Measurements from ENCODE around the gene USP54.
A peak's percentile ranks its signal among the peaks of the same experiment; 100 is the strongest.
"Not testable (repeated sequence)": the region's sequence is repeated elsewhere in the genome, so short reads cannot be mapped to it uniquely, and the experiment has no call there.

Gene USP54

DNA sequence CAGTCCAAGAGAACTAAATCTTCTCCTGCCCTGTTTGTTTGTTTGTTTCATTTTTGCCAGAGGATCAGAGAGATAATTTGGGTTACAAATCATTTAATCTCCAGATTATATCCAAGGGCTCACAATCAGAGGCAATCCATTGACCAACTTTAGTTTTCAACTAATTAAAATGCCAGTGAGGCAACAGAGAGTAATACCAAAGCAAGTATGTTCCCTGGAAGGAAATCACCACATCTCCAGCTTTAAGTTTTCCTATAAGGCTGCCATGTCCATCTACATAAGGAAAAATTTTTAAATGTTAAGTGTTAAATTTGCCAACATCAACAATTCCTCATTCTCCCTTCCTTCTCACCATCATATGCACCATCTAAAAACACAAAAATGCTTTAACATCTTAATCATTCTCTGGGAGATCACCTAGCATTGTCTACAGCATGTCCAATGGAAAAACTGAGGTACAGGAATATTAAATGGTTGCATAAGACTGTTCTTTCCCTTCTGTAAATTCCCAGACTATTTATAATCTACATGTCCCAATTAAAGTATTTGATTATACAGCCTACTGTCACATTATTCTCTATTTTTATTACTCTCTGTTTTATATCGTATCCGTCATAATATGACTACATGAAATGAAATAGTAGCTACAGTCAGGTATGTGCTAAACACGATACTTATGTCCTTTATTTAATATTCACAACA lies 14.1 kb downstream of the USP54 start:
- peaks cover 14% of the 10 kb centered on the region for H3K4me1 Mint-ChIP-seq (ENCODE audit: low read depth)
- no peak overlapping the region for H3K27ac Mint-ChIP-seq
- no peaks in the 10 kb centered on the region for H3K36me3 Mint-ChIP-seq (ENCODE audit: low read depth)
- H3K4me3 Mint-ChIP-seq: no peak overlapping the region
- no peaks in the 10 kb centered on the region for H3K9me3 Mint-ChIP-seq
- intact Hi-C loops (cut with micrococcal nuclease): no loop called here
- H3K27me3 Mint-ChIP-seq: no peaks in the 10 kb centered on the region

DNA sequence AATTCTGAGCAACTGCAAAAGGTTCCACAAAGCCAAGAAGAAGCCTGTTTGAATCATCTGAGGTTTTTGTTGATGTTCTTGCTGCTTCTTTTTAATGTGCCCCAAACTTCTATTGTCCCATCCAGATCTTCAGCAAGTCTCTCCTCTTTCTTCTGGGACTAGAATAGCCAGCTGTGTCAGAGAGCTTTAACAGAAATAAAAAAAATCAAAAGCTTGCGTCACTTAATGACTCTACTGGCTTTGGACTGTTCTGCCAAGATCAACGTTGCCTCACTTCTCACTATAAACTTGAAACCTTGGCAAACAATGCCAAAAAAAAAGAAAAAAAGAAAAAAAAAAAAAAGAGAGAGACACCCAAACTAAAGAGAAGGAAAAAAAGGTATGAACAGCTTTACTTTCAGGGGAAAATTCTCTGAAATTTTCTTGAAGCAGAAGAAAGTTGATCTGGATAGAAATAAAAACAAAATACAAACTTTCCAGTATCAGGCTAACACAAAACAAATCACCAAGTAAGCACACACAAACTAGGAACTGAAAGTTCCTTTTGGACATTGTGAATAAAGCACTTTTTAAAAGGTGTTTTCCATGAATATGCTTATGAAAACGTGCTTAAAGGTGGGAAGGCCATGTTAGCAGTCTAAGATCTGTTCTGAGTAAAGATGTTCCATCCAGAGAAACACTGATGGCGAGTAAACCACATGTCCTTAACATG lies 14.8 kb downstream of the USP54 start:
- H3K4me3 Mint-ChIP-seq: no peak overlapping the region

DNA sequence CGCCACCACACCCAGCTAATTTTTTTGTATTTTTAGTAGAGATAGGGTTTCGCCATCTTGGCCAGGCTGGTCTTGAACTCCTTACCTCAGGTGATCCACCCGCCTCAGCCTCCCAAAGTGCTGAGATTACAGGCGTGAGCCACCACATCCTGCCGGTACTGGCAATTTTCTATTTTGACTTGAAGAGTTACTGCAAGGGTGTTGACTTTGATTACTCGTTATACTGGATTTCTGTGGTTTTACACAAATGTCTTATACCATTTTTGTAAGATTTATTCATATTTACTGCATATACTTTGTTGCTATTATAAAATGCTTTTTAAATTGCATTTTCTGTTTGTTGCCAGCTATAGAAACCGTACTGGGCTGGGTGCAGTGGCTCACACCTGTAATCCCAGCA lies 24.1 kb downstream of the USP54 start:
- H3K27ac Mint-ChIP-seq; intact Hi-C loops (cut with micrococcal nuclease); H3K4me1 Mint-ChIP-seq (ENCODE audit: low read depth); H3K27me3 Mint-ChIP-seq; H3K4me3 Mint-ChIP-seq; H3K36me3 Mint-ChIP-seq (ENCODE audit: low read depth); H3K9me3 Mint-ChIP-seq: not testable (repeated sequence)

More for the DNA sequence above, 14.8 kb downstream of the USP54 start:
- peak overlapping the region; percentile 71 for H3K27ac Mint-ChIP-seq
- intact Hi-C loops (cut with micrococcal nuclease): no loop called here
- no peaks in the 10 kb centered on the region for H3K9me3 Mint-ChIP-seq
- H3K4me1 Mint-ChIP-seq (ENCODE audit: low read depth): peaks cover 14% of the 10 kb centered on the region
- no peaks in the 10 kb centered on the region for H3K27me3 Mint-ChIP-seq
- no peaks in the 10 kb centered on the region for H3K36me3 Mint-ChIP-seq (ENCODE audit: low read depth)

GRCh38 chr10:73561192-73561591 lies 29.9 kb downstream of the USP54 start:
- no peaks in the 10 kb centered on the region for H3K9me3 Mint-ChIP-seq
- H3K27me3 Mint-ChIP-seq: no peaks in the 10 kb centered on the region
- H3K36me3 Mint-ChIP-seq (ENCODE audit: low read depth): no peaks in the 10 kb centered on the region
- no peaks in the 10 kb centered on the region for H3K4me1 Mint-ChIP-seq (ENCODE audit: low read depth)
- intact Hi-C loops (cut with micrococcal nuclease): no loop called here
- H3K27ac Mint-ChIP-seq: no peak overlapping the region
- no peak overlapping the region for H3K4me3 Mint-ChIP-seq

GRCh38 chr10:73559590-73559989 lies 31.6 kb downstream of the USP54 start:
- no peaks in the 10 kb centered on the region for H3K27me3 Mint-ChIP-seq
- H3K9me3 Mint-ChIP-seq: no peaks in the 10 kb centered on the region
- H3K4me3 Mint-ChIP-seq: no peak overlapping the region
- no peaks in the 10 kb centered on the region for H3K36me3 Mint-ChIP-seq (ENCODE audit: low read depth)
- H3K27ac Mint-ChIP-seq: no peak overlapping the region
- intact Hi-C loops (cut with micrococcal nuclease): no loop called here
- H3K4me1 Mint-ChIP-seq (ENCODE audit: low read depth): no peaks in the 10 kb centered on the region

DNA sequence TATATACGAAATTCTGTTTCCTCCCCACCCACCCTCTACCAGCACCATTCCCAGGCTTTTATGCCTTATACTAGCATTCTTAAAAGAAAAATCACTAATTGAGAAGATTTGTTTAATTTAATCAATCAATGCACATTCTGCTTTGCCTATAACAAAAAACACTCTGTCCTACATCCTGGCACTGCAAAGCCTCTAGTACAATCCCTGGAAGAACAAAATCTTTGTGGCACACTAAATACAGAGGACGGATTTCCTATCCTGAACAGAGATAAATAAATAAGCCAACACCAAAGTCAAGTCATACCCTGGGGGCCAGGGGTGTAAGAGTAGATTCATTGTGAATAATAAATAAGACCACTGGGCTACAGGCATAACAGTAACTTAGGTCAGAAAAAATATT lies 34.3 kb downstream of the USP54 start:
- H3K4me1 Mint-ChIP-seq (ENCODE audit: low read depth): no peaks in the 10 kb centered on the region
- H3K27ac Mint-ChIP-seq: no peak overlapping the region
- no peaks in the 10 kb centered on the region for H3K9me3 Mint-ChIP-seq
- no peaks in the 10 kb centered on the region for H3K36me3 Mint-ChIP-seq (ENCODE audit: low read depth)
- no peak overlapping the region for H3K4me3 Mint-ChIP-seq
- H3K27me3 Mint-ChIP-seq: no peaks in the 10 kb centered on the region
- intact Hi-C loops (cut with micrococcal nuclease): no loop called here

DNA sequence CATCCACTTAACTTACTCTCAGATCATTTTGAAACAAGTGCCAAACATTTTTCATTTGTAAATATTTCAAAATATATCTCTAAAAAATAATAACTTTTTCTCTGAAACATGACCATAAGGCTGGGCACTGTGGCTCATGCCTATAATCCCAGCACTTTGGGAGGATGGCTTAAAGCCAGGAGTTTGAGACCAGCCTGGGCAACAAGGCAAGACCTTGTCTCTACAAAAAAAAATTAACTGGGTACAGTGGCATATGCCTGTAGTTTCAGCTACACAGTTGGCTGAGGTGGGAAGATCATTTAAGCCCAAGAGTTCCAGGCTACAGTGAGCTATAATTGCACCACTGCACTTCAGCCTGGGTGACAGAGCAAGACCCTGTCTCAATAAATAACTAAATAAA lies 36.4 kb downstream of the USP54 start:
- Mint-ChIP-seq H3K27ac (no peak overlapping the region), H3K27me3 (no peaks in the 10 kb centered on the region), H3K4me1 (ENCODE audit: low read depth) (no peaks in the 10 kb centered on the region), H3K9me3 (no peaks in the 10 kb centered on the region), H3K36me3 (ENCODE audit: low read depth) (no peaks in the 10 kb centered on the region), H3K4me3 (no peak overlapping the region)
- intact Hi-C loops (cut with micrococcal nuclease): no loop called here

GRCh38 chr10:73553761-73554160 lies 37.4 kb downstream of the USP54 start:
- H3K27me3 Mint-ChIP-seq: no peaks in the 10 kb centered on the region
- peaks cover 5% of the 10 kb centered on the region for H3K4me1 Mint-ChIP-seq (ENCODE audit: low read depth)
- H3K4me3 Mint-ChIP-seq: no peak overlapping the region
- intact Hi-C loops (cut with micrococcal nuclease): no loop called here
- H3K9me3 Mint-ChIP-seq: no peaks in the 10 kb centered on the region
- H3K36me3 Mint-ChIP-seq (ENCODE audit: low read depth): no peaks in the 10 kb centered on the region
- no peak overlapping the region for H3K27ac Mint-ChIP-seq

DNA sequence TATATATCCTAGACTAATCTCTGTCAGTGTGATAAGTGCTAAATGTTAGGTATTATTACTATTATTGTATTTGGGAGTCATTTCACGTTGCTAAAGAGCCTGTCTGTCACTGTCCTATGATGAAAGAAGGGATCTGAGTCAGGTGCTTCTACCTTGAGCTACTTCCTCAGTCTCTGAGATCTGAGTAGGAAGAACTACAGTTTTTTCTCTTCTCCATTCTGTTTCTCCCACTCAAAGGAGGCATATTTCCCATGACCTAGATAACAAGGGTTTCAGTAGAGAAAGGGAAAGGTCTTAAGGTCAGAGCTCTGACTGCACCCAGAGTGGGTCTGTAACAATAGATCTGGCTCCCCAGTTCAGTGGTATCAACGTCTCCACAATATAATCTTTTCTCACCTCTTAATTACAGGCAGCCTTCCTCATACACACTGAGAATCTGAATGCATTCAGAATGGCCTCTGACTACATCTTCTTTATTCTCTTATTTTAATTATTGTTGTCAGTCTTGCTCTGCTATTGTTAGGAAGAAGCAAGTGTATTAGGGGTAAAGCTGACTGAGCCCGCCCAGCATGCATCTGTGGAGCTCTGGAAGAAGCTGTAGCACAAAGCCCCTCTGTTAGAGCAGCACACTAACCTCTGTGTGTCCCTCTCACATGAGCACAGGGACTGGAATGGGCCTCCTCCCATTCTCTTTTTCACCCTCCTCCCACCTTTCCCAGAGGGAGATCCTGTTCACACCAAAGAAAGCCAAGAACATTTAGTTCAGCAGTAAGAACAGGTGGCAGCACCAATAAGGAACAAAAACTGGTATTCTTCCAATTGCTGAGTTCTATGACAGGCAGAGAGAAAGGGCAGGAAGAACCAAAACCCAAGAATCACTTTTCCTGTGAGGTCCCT lies 38.1 kb downstream of the USP54 start:
- Mint-ChIP-seq H3K4me3 (no peak overlapping the region), H3K27me3 (no peaks in the 10 kb centered on the region), H3K27ac (no peak overlapping the region), H3K36me3 (ENCODE audit: low read depth) (no peaks in the 10 kb centered on the region), H3K4me1 (ENCODE audit: low read depth) (peaks cover 5% of the 10 kb centered on the region), H3K9me3 (no peaks in the 10 kb centered on the region)
- intact Hi-C loops (cut with micrococcal nuclease): no loop called here

- Mint-ChIP-seq H3K4me1 (ENCODE audit: low read depth) (peaks cover 5% of the 10 kb centered on the region), H3K4me3 (no peak overlapping the region), H3K9me3 (no peaks in the 10 kb centered on the region), H3K27me3 (no peaks in the 10 kb centered on the region), H3K27ac (no peak overlapping the region), H3K36me3 (ENCODE audit: low read depth) (no peaks in the 10 kb centered on the region)
- intact Hi-C loops (cut with micrococcal nuclease): no loop called here
Observed at GRCh38 chr10:73551515-73551914, 39.6 kb downstream of the USP54 start.

GRCh38 chr10:73545357-73545756 lies 45.8 kb downstream of the USP54 start:
- H3K4me1 Mint-ChIP-seq (ENCODE audit: low read depth): peaks cover 5% of the 10 kb centered on the region
- no peaks in the 10 kb centered on the region for H3K36me3 Mint-ChIP-seq (ENCODE audit: low read depth)
- no peaks in the 10 kb centered on the region for H3K27me3 Mint-ChIP-seq
- intact Hi-C loops (cut with micrococcal nuclease): no loop called here
- H3K9me3 Mint-ChIP-seq: no peaks in the 10 kb centered on the region
- no peak overlapping the region for H3K4me3 Mint-ChIP-seq
- H3K27ac Mint-ChIP-seq: no peak overlapping the region

DNA sequence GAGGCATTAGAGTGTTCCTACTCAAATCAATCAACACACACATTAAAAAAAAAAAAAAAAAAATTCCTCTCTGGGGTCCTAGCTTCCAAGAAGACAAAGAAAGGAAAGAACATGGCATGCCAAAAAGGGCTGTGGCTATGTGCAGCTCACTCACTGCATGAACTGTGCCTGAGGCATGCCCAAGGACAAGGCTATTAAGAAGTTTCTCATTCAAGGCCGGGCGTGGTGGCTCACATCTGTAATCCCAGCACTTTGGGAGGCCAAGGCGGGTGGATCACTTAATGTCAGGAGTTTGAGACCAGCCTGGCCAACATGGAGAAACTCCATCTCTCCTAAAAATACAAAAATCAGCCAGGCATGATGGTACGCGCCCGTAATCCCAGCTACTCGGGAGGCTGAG lies 53.4 kb downstream of the USP54 start:
- Mint-ChIP-seq H3K27ac (no peak overlapping the region), H3K36me3 (ENCODE audit: low read depth) (no peaks in the 10 kb centered on the region), H3K9me3 (no peaks in the 10 kb centered on the region), H3K4me3 (no peak overlapping the region), H3K27me3 (no peaks in the 10 kb centered on the region), H3K4me1 (ENCODE audit: low read depth) (no peaks in the 10 kb centered on the region)
- intact Hi-C loops (cut with micrococcal nuclease): no loop called here

DNA sequence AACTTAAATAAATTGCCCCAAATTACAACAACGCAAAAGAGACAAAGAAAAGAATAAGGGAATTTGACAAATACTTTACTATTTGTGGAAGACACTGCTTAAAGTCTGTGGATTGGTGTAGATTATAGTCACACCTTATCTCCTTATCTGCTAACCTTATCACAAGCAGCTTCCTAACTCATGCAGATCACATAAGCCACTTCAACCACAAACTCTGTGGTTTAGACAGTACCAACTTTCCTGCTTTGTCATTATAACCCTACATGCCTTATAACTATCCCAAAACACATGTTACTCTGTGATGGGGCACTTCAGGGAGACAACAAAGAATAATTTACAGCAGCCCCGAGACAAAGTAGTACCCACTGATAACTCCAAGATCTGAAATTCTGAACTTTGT lies 53.9 kb downstream of the USP54 start:
- no peak overlapping the region for H3K27ac Mint-ChIP-seq
- H3K36me3 Mint-ChIP-seq (ENCODE audit: low read depth): no peaks in the 10 kb centered on the region
- H3K27me3 Mint-ChIP-seq: no peaks in the 10 kb centered on the region
- no peaks in the 10 kb centered on the region for H3K4me1 Mint-ChIP-seq (ENCODE audit: low read depth)
- intact Hi-C loops (cut with micrococcal nuclease): no loop called here
- H3K4me3 Mint-ChIP-seq: no peak overlapping the region
- H3K9me3 Mint-ChIP-seq: no peaks in the 10 kb centered on the region

GRCh38 chr10:73534857-73535256 lies 56.3 kb downstream of the USP54 start:
- H3K36me3 Mint-ChIP-seq (ENCODE audit: low read depth): no peaks in the 10 kb centered on the region
- no peaks in the 10 kb centered on the region for H3K4me1 Mint-ChIP-seq (ENCODE audit: low read depth)
- intact Hi-C loops (cut with micrococcal nuclease): no loop called here
- H3K27me3 Mint-ChIP-seq: no peaks in the 10 kb centered on the region
- no peaks in the 10 kb centered on the region for H3K9me3 Mint-ChIP-seq
- no peak overlapping the region for H3K4me3 Mint-ChIP-seq
- H3K27ac Mint-ChIP-seq: no peak overlapping the region

All from dendritic cell treated with granulocyte-macrophage colony-stimulating factor and Interleukin-4, amounts not matched to agents 40 ng/mL and 50 ng/mL, for 4 days (primary cell).